ENCODE measurements around the gene CTNNBL1.

CTNNBL1 gene

DNA sequence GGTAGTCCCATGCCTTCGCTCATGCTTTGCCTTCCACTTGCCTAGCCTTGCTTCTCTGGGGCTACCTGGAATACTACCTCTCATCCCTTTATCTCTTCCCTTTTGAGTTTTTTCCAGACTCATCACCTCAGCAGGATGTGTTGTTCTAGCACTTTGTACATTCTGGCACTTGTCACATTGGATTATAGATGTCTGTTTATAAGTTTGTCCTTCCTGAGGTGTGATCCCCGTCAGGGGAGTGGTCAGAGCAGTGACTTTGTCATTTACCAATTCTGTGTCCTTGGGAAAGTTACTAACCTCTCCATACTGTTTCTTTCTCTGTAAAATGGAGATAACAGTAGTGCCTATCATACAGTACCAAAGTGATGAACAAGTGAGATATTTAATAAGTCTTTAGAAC, 66.5 kb downstream of the CTNNBL1 start:
- H3K4me3 ChIP-seq (ENCODE audit: low read depth, low read length), result no peak overlapping the region
- no peak for DNase-seq (ENCODE audit: low read depth)
- TF ChIP-seq, protein P1, sequence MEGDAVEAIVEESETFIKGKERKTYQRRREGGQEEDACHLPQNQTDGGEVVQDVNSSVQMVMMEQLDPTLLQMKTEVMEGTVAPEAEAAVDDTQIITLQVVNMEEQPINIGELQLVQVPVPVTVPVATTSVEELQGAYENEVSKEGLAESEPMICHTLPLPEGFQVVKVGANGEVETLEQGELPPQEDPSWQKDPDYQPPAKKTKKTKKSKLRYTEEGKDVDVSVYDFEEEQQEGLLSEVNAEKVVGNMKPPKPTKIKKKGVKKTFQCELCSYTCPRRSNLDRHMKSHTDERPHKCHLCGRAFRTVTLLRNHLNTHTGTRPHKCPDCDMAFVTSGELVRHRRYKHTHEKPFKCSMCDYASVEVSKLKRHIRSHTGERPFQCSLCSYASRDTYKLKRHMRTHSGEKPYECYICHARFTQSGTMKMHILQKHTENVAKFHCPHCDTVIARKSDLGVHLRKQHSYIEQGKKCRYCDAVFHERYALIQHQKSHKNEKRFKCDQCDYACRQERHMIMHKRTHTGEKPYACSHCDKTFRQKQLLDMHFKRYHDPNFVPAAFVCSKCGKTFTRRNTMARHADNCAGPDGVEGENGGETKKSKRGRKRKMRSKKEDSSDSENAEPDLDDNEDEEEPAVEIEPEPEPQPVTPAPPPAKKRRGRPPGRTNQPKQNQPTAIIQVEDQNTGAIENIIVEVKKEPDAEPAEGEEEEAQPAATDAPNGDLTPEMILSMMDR (conservative IDR thresholded peaks at IDR 0.05; ENCODE audit: low read depth, low read length), result no peak

DNA sequence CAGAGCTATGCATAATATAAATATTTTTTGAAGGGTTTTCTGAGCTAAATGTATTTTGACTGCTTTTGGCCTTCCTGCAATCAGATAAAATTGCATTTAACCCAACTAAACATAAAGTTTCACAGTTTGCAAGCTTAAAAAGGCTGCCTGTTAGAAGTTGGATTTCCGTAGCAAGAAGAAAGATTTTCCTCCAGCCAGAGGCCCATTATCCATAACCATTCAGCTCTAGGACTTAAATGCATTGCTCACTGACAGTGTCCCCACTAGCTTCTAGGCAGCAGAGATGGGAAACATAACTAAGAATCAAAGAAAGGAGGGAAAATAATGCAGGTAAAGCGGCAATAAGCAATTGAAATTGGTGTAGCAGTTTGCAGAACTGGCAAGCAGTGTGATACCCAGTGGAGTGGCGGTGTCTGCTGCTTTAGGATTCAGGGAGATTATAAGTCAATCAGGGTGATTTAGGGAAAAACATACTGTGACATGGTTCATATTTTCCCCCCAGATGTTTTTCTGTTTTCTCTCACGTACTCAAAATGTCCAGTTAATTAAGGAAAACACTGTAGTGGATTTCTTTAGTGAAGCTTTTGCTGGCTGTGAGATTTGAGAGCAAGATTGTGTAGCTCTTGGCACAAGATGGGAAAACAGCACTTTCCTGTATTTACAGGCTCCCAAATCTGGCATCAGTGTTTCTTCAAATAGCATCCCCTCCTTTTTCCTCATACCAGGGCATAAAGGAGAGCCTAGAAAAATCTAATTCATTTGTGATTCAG, 69.1 kb downstream of the CTNNBL1 start:
- H3K4me3 ChIP-seq (ENCODE audit: low read depth, low read length), result no peak overlapping the region
- DNase-seq (ENCODE audit: low read depth), result no peak
- TF ChIP-seq, protein P1 (conservative IDR thresholded peaks at IDR 0.05; ENCODE audit: low read depth, low read length), result no peak

DNA sequence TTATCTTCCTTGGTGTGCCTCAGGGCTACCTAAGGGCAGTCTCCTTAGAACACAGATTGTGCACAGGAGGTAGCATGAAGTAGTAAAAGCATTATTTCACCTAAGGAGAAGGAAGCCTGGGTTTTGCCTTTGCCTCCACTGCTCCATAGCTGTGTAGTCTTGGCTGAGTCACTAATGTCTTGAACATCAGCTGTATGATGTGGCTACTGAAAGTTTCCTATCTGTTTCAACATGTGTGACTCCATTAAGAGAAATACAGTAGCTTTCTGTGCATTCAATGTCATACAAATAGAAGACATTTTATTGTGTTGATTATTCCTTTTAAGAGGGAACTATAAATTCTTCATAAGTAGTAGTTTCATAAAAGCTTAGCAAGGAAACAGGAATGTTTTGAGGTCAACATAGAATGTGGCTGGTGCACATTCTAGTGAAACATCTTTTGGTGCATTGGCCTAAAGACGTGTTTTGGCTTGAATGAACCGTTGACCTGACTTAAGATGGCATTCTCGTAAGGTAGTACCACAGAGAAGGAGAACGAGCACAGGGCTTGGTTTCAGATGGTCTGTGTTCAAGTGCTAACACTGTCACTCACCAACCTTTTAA, 70.6 kb downstream of the CTNNBL1 start:
- DNase-seq (ENCODE audit: low read depth), result no peak
- no peak overlapping the region for H3K4me3 ChIP-seq (ENCODE audit: low read depth, low read length)
- TF ChIP-seq, protein P1 (conservative IDR thresholded peaks at IDR 0.05; ENCODE audit: low read depth, low read length), result no peak

DNA sequence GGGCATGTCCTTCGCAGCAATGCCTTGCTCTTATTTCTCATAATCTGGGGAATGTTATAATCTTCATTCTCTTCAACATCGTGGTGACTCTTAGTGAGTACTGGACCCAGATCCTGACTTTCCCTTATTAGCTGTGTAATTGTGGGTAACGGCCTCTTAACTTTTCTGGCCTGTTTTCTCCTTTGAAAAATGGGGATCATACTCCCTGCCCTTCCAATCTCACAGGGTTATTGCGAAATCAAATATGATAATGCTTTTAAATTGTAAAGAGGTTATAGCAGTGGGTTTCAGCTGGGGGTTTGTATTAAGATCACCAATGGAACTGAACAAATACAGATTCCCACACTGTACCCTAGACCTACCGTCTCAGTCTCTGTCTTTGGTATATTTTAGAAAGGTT, 77.1 kb downstream of the CTNNBL1 start:
- H3K4me3 ChIP-seq (ENCODE audit: low read depth, low read length), result no peak overlapping the region
- DNase-seq (ENCODE audit: low read depth), result no peak
- TF ChIP-seq, protein P1 (conservative IDR thresholded peaks at IDR 0.05; ENCODE audit: low read depth, low read length), result no peak

DNA sequence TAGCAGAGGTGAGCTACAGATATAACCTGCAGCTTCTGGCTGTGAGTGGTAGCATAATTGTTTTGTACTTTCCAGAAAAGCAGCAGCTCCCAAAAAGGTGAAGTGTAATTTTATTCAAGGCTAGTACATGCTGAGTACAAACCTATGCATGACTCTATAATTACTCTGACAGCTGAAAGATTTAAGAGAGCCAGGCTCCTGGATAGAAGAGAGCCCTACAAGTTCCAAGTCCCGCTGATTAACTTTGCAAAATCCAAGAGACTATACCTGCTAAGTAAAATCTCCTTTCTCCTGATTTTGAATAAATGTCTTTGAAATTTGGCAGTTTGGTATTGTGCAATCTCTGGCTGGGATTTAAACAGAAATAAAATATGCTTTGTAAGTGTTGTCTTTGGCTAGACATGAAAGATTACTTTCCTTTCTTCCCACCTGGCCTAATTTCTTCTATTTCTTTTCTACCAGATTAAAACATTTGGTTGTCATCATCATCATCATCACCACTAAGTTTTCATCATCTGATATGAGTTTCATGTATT, 79.5 kb downstream of the CTNNBL1 start:
- no peak for DNase-seq (ENCODE audit: low read depth)
- TF ChIP-seq, protein P1 (conservative IDR thresholded peaks at IDR 0.05; ENCODE audit: low read depth, low read length), result no peak
- no peak overlapping the region for H3K4me3 ChIP-seq (ENCODE audit: low read depth, low read length)

DNA sequence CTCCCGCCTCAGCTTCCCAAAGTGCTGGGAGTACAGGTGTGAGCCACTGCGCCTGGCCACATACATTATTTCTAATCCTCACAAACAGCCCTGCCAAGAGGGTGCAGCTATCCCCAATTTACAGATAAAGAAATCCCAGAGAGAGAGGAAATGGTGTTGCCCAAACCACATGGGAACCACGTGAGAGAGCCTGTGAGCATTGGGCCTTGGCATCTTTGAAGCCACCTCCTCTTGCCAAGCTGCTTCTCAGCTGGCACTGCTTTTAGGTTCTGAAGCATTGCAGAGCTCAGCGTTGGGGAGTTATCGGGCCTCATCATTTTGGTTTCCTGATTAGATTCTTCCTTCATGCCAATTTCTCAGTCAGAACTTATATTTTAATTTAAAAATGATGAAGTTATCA, 80.3 kb downstream of the CTNNBL1 start:
- no peak for DNase-seq (ENCODE audit: low read depth)
- TF ChIP-seq, protein P1 (conservative IDR thresholded peaks at IDR 0.05; ENCODE audit: low read depth, low read length), result no peak
- H3K4me3 ChIP-seq (ENCODE audit: low read depth, low read length), result no peak overlapping the region

All from choroid plexus epithelial cell (primary cell).